IMR-90 (cell line): ENCODE results near the gene DCC.

ENCODE experiments used
- BHLHE40 ChIP-seq: fragments of 150-350 bp; IDR thresholded peaks from 2 replicates; pipeline ENCODE4 v1.6.1; 2016; ENCODE audit warnings: mild to moderate bottlenecking, low read depth, low read length
- CEBPB ChIP-seq: IDR thresholded peaks from 2 replicates; pipeline ENCODE4 v1.6.1; 2012; ENCODE audit warnings: low read depth, low read length, improper control_type of control experiment
- FOS ChIP-seq: fragments of 150-350 bp; IDR thresholded peaks from 2 replicates; pipeline ENCODE4 v1.6.1; 2016; ENCODE audit warnings: low read depth, low read length
- MAFK ChIP-seq: IDR thresholded peaks from 2 replicates; pipeline ENCODE4 v1.6.1; 2012; ENCODE audit warnings: low read depth, low read length, improper control_type of control experiment
- MAZ ChIP-seq: IDR thresholded peaks from 2 replicates; pipeline ENCODE4 v1.6.1; 2012; ENCODE audit warnings: low read depth, mild to moderate bottlenecking, low read length, improper control_type of control experiment, moderate library complexity, borderline replicate concordance
- POLR2A ChIP-seq: IDR thresholded peaks from 2 replicates; pipeline ENCODE4 v1.6.1; 2012; ENCODE audit warnings: mild to moderate bottlenecking, low read depth, low read length
- RAD21 ChIP-seq: IDR thresholded peaks from 2 replicates; pipeline ENCODE4 v1.6.1; 2012; ENCODE audit warnings: low read length, improper control_type of control experiment
- TF ChIP-seq, protein P1 (sequence below): conservative IDR thresholded peaks from 2 replicates; pipeline ENCODE4 v1.5.1; 2012; ENCODE audit warnings: mild to moderate bottlenecking, low read depth, low read length, improper control_type of control experiment
- TF ChIP-seq, protein P2 (sequence below): fragments of 150-350 bp; IDR thresholded peaks from 2 replicates; pipeline ENCODE4 v1.6.1; 2017; ENCODE audit warnings: mild to moderate bottlenecking, antibody characterized with exemption, low read length, low read depth

DNA sequence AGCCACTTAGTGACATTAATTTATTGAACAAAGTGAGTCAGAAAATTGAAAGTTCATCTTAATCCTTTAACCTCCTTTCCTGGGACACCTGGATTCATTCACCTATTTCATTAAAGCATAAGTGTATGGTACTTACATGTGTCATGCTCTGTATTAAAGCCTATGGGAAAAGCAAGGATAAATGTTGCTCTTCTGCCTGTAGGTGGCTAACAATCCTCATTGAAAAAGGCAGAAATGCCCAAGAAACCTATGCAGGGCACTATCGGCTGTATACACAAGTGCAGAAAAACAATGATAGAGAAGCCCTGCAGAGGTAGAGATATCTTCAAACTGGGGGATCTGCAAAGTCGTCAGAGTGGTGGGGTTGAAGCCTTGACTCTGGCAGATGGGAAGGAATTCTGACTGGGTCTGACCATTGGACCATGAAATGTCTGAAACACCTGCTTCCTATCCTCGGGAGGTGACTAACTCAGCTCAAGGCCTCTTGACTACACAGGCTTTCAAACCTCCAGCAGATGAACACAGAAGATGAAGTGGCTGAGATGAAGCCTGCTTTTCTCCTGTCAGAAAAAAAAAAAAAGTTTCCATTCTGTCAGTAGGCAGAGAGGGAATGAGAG lies 83.1 kb downstream of the DCC start:
- TF ChIP-seq, protein P1, sequence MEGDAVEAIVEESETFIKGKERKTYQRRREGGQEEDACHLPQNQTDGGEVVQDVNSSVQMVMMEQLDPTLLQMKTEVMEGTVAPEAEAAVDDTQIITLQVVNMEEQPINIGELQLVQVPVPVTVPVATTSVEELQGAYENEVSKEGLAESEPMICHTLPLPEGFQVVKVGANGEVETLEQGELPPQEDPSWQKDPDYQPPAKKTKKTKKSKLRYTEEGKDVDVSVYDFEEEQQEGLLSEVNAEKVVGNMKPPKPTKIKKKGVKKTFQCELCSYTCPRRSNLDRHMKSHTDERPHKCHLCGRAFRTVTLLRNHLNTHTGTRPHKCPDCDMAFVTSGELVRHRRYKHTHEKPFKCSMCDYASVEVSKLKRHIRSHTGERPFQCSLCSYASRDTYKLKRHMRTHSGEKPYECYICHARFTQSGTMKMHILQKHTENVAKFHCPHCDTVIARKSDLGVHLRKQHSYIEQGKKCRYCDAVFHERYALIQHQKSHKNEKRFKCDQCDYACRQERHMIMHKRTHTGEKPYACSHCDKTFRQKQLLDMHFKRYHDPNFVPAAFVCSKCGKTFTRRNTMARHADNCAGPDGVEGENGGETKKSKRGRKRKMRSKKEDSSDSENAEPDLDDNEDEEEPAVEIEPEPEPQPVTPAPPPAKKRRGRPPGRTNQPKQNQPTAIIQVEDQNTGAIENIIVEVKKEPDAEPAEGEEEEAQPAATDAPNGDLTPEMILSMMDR = no peak
- no peak for TF ChIP-seq POLR2A
- TF ChIP-seq RAD21 = no peak
- no peak for TF ChIP-seq FOS
- no peak for TF ChIP-seq CEBPB
- TF ChIP-seq, protein P2, sequence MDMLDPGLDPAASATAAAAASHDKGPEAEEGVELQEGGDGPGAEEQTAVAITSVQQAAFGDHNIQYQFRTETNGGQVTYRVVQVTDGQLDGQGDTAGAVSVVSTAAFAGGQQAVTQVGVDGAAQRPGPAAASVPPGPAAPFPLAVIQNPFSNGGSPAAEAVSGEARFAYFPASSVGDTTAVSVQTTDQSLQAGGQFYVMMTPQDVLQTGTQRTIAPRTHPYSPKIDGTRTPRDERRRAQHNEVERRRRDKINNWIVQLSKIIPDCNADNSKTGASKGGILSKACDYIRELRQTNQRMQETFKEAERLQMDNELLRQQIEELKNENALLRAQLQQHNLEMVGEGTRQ = no peak
- no peak for TF ChIP-seq MAZ
- TF ChIP-seq BHLHE40 = no peak
- no peak for TF ChIP-seq MAFK
